HT1080 (cell line): ENCODE measurements around the gene CD40LG. TPM values are rescaled to one million over a fixed set of nuclear protein-coding genes. Genes with fewer than 3 reads are reported as not detected.

Source experiments
- DNase-seq: peaks from one replicate; pipeline ENCODE4 v3.0.0-alpha.2; 2015; ENCODE audit warnings: low read depth
- polyA plus RNA-seq, 2 experiments: library from polyadenylated mRNA; depleted of rRNA; stranded (reverse); fragments of >200 nt; gene quantifications; 2 replicates each; pipeline ENCODE4 v1.2.3, GENCODE V29; 2015
- total RNA-seq: library from RNA; depleted of rRNA; stranded (reverse); fragments of >200 nt; shearing (Covaris generic); gene quantifications from 2 replicates; pipeline ENCODE4 v1.2.3, GENCODE V29; 2014; rRNA removed

CD40LG gene
- total RNA-seq = not detected in 2 replicates
- not detected in 2 replicates for polyA plus RNA-seq (2015; cell fraction: cytosol; rRNA removed)
- not detected in 2 replicates for polyA plus RNA-seq (2015; cell fraction: nucleus; rRNA removed)

DNA sequence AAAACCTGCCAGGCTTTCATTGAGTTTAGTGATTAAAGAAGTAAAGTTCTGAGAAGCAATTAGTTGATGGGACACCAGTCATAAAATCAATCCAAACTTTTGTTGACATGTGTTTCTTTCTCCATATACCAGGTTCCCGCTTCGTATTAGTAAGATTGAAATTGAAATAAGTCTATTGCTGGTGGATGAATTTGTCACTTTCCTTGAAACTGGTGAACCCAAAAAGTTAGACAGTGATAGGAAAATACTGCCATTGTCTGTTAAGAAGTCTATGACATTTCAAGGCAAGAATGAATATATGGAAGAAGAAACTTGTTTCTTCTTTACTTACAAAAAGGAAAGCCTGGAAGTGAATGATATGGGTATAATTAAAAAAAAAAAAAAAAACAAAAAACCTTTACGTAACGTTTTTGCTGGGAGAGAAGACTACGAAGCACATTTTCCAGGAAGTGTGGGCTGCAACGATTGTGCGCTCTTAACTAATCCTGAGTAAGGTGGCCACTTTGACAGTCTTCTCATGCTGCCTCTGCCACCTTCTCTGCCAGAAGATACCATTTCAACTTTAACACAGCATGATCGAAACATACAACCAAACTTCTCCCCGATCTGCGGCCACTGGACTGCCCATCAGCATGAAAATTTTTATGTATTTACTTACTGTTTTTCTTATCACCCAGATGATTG, at the start of gene CD40LG:
TSS of gene CD40LG (plus strand) at position 482 of the 684 bp plus-strand sequence. CDS start at position 573, 91 bp downstream.
- DNase-seq = no peak

DNA sequence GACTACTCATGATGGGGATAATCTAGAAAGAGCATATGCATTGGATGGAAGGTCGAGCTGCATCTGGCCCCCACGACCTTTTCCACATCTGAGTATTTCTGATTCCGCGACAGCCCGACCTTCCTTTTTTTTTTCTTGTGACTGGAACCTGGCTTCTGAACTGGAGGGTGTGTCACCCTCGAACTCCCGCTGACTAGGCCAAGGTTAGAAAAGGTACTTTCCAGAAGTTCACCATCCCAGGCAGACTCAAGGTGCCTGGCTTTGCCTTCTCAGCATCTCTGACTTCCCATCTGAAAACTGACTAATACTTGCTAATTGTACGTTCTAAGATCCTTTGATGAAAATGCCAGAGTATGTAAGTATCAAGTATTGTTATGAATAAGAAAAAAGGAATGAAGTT, 49.3 kb upstream of the CD40LG start:
- no peak for DNase-seq

DNA sequence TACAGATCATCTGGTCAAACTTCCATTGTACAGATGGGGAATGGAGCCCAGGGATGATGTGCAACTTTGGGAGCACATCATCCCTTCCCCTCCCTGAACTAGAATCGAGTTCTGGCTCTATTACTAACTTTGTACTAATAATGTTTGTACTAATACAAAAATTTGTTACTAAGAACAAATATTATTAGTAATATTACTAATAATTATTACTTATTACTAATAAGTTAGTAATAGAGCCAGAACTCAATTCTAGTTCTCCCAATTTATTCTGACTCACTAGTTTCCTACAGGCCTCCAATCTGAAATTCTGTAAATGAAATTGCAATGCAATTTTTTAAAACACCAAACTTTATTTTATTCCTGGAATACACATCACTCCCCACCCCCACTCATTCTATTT, 47.9 kb upstream of the CD40LG start:
- DNase-seq = no peak

DNA sequence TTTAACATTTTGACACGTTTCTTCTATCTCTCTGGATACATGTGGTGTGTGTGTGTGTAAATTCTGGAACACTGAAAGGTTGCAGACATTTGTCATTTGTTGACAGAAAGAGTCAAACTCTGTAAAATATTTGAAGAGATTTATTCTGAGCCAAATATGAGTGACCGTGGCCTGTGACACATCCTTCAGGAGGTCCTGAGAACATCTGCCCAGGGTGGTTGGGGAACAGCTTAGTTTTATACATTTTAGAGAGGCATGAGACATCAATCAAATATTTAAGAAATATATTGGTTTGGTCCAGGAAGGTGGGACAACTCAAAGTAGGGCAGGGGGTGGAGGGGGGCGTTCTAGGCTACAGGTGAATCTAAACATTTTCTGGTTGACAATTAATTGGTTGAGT, 40.7 kb upstream of the CD40LG start:
- DNase-seq = no peak

DNA sequence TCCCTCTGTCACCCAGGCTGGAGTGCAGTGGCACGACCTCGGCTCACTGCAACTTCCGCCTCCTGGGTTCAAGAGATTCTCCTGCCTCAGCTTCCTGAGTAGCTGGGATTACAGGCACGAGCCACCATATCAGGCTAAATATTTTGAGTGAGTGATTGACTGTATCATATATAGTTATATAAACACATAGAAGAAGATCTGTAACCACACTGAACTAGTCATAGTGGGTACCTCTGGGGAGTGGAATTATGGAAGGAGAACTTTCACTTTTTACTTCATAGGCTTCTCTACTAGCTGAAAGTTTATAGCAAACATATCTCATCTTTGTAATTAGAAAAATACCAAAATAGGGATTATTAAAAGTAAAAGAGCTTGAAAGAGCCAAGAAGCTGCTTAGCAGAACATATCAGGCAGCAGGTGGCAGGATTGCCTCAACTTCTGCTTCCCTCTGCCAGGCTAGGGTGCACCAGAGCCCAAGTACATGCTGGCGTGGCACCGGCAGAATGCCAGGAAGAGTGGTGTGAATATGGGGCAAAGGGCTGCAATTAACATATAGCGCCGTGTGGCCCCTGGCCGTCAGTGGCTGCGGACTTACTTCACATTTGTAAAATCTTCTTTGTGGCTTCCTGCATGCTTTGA, 39.5 kb upstream of the CD40LG start:
- peak; percentile 23 for DNase-seq

DNA sequence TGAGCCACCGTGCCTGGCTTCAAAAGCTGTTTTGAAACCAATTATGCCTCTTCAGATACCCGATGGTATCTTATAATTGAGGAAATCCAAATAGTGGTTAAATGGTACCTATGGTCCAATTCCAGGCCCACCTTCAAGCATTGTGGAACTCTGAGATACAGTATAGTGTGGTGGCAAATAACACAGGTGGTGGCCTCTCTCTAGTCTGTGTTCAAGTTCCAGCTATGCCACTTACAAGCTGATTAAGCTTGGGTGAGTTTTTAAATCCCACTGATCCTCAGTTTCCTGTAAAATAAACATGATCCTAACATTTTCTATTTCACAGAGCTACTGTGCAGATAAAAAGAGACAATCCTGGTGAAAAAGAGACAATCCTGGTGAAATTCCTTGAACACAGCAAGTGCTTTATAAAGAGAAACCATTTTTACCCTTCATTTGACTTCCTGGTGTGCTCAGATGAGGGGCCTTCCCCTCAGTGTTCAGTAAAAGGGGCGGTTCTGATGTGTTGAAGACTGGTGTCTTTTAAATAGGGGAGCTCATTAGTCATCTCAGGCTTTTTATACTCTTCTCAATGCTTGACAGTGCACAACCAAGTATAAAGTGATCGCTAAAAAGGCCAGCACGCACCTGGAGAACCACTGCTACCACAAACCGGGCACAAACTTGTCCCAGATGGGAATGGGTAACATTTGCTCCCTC, 30.8 kb upstream of the CD40LG start:
- DNase-seq = no peak

DNA sequence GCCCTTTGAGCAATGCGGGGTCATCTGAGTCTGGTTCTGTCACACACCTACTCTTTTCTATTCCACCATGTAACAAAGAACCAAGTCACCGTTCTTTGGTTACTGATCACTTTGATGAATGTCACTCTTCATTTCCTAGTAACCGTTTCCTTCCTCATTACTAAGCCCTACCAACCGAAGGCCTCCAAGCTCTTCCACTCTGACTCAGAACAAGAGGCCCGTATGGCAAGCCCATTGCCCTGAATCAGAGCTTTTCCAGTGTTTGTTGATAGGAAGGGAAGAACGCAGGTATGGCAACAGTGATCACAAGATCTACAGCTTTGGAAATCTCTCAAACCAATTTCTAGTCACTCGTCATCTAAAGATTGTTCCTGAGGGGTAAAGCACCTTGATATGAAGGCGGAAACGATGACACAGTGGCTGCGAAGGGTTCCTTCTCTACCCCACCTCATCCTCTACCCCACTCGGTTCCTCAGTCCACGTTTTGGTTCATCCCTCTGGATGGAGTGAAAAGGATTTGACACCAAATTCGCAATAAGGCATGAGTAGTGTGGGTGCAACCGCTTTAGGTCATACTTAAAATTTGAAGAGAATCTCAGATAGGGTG, 28.0 kb upstream of the CD40LG start:
- peak; percentile 25 for DNase-seq

DNA sequence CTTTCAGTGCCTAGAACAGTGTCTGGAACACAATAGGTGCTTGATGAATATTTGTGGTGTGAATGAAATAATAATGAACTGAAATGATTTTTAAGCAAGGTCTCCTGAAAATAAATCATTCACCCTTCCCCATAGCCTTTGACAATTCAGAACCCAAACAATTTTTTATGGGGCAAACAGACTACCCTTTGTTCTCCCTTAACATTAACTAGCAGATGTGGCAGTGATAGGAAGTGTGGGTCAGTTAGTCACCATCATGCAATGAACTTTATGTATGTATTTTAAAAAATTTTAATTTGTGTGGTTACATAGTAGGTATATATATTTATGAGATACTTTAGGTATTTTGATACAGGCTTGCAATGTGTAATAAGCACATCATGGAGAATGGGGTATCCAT, 27.2 kb upstream of the CD40LG start:
- DNase-seq = peak; percentile 52

DNA sequence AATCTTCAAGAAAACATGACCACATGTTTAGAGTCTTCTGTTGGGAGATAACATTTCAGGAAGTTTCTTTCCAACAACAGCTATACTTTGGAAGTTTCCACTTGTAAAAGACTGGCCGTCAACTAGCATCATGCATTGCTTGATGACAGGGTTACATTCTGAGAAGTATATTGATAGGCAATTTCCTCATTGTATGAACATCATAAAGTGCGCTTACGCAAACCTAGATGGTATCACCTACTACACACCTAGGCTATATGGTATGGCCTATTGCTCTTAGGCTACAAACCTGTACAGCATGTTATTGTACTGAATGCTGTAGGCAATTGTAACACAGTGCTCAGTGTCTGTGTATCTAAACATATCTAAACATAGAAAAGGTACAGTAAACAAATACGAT, 25.4 kb upstream of the CD40LG start:
- DNase-seq = no peak

DNA sequence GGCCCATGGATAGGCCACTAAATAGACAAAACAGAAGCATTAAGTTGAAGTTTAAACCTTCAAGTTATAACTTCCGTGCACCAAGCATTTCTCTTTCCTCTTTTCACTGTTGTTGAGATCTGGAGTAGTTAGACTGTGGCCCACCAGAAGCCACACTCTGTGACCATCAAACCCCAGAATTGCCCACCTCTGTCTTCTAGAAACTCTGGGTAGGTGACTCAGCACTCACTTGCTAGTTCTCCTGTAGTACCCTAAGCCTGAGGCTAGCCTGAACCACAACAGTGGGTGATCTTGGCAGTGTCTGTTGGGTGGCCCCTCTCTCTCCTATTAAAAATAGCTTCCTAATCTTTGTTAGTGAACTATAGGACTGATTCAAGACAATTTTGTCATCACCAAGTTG, 24.6 kb upstream of the CD40LG start:
- no peak for DNase-seq

DNA sequence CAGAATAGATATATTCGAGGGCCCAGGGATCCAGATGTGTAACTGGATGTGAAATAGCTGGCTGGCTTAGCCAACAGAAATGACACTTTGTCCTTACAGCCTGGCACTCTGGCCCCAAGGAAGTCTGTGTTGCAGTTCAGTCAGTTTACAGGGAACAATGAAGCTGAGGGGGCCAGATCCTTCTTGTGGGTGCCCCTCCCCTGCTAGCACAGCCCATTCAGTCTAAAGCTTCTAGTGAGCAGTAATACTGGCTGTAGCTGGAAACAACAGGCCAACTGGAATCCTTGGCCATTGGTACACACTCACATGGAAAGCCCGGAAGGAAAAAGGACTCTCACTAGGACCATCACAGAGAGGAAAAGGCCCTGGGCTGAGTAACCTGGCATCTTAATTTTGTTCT, 22.7 kb upstream of the CD40LG start:
- DNase-seq = no peak

DNA sequence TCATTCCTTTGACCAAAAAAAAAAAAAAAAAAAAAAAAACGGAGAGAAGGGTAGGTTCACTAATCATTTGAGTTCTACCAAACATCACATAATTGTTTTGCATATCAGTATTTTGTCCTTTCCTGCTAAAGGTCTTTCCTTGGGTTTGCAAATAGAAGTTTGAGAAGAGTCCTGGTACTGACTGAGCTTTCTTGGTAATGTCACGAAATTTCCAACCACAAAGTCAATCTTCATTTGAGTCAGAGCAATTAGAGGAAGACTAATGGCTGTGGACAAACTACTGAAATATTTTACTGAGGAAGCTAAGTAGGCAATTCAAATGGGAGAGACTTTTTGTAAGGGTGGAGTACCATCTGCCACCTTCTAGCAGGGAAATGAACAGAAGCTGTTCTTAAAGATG, 21.7 kb upstream of the CD40LG start:
- DNase-seq = no peak

DNA sequence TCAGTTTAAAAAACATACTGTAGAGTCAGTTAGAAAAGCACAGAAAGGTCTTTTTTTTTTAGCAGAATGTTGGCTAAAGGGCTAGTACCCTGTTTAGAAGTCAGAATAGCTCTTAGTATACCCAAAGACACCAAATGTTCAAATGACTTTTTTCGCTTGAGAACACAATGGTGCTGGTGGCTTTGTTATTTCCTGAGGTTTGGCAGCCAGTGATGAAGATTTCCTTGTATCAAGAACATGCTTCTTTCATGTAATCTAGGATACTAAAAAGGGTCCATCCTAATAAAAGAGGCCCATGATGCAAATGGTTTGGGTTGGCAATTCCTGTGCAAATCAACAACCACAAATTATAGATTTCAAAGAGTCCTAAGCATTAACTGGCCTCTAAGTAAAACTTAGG, 21.1 kb upstream of the CD40LG start:
- no peak for DNase-seq

DNA sequence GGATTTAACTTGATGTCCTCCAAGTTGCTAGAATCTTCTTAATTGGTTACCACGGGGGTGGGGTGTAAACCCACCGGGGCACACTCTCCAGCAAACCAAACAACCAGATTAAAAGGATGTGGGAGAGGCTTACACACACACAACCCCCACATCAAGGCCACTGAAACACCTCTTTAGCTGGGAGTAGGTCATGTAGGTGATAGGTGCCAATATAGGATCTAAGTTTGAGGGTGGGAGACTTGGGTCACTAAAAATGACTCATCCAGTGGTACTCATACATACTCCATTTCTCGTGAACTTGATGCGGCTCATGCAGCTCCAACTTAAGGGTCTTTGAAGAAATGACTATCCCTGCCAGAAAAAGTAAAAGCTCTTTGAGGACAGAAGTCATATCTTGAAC, 20.5 kb upstream of the CD40LG start:
- DNase-seq = no peak

DNA sequence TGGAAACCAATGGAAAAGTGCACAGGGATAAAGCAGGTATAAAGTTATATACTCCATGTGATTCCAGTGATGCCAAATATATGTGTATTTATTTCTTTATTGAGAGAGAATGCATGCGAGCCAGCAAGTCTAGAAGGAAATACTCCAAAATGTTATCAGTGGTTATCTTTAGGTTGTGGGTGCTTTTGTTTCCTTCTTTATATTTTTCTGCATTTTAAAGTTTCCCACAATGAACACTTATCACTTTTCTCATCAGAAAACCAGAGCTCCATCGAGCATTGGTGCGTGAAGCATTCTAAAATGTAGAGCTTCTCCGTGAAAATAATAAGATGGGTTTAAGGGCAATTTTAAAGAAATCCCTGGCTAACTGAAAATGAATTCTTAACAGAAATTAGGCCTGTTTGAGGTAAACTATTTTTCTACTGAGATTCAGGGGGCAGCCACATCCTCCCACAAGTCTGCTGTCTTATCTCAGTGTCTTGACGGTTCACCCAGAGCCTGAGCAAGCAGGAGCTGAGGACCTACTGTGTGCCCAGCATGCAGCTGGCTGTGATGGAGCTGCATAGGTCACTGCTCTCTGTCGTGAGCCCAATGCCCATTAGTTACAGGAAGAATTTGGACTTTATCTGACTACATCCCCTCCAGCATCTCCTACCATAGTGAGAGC, 18.7 kb upstream of the CD40LG start:
- no peak for DNase-seq

DNA sequence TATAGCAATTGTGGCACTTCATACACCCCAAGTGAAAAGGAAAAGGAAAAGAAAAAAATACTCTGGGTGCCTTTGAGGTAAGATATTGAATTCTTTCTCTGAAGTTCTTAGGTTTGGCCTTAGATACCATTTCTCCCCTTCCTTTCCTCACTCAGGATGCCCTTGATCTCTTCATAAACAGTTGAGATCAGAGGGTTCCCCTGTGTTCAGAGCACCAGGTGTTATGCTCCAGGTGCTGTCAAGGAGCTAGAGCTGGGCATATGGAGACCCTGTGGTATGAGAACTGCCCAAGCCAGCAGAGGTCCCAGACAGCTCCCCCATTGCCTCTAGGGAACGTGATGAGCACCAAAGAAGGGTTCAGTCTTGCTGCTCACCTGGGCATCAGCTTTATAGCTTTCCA, 17.1 kb upstream of the CD40LG start:
- DNase-seq = no peak

DNA sequence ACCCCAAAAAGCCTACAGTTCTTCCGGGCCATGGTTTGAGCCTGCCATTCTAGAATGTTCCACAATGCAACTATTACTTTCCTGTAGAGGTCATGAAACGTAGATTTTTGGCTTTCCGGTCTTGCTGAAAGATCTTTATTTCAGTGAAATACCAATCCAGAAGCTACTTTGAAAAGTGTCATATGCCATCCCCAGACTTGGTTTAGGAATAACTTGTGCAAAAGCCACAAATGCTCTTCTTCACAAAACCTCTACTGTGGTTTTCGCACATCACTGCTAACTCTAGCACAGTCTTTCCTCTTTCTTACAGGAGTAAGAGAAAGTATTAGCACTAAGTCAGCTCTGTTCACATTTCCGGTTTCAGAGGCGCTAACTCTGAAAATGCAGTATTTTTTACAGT, 12.7 kb upstream of the CD40LG start:
- no peak for DNase-seq

DNA sequence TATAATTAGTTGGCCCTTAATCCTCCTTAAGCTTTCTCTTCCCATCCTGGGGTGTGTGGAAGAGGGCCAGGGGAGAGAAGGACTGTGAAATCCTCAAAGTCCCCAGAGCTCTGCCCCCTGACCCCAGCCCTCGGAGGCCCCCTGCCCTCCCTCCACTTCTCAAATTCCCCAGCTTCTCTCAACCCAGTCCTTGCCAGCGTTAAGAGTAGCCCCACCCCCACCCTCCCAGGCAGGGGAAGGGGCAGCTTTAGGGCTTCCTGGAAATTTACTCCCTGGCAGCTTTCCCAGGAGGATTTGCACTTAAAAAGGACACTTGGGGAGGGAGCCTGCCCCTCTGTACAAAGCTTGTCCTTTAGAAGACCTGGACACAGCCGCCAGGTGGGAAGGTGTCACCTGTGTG, 11.8 kb upstream of the CD40LG start:
- DNase-seq = no peak

DNA sequence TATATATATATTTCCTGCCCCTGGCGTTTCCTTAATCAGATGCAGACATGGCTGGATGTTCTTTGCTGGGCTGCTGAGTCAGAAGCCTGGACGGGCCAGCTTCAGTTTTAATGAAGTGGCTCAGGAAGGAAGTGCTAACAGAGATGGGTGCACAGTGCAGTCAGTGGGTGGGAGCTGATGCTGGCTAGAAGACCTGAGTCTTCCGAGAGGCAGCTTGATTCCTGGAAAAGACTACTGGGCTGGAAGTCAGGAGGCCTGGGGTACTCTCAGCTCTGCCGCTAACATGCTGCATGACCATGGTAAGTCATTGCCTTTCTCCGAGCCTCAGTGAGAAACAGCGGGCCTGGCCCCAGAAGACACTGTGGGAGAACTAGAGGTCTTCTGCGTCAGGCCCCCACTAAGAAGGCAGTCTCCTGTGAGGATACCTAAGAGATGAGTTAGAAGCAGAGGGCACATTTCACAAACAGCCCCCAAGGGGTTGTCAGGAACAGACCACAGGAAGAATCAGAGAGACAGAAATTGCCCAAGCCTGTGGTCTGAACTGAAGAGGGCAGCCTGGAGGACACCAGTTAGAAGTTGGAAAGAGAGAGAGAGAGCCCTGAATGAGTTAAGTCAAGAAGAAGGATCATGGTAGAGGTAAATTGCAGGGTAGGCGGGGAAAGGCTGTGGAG, 8.3 kb upstream of the CD40LG start:
- DNase-seq = peak; percentile 42

DNA sequence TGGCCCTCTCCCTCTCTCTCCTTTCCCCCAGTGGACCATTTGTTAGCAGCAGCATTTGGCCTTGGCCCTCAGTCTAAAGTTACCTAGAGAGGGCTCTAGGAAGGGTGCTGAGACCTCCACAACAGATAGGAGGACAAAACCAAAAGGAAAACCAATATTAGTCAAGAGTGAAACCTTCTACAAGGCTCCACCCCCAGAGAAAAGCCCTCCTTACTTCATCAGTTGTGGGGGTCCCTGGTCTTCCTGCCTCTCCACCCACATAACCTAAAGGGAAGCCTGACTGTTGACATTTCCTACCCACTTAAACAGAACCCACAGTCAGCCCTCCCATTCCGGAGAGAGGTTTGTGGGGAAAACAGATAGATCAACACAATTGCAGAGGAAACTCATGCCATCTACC, 4.7 kb upstream of the CD40LG start:
- no peak for DNase-seq
